Measurements from ENCODE around the gene ZNF433. TPM values are rescaled to one million over a fixed set of nuclear protein-coding genes. Genes with fewer than 3 reads are reported as not detected.
A peak's percentile ranks its signal among the peaks of the same experiment; 100 is the strongest.

ZNF433 gene
- total and polyA plus RNA-seq, 10 of the 15 experiments (the other 5 are each of a cell fraction or from before 2014, with no cell fraction given), result 0.79 to 2.9 (median 1.7) TPM

DNA sequence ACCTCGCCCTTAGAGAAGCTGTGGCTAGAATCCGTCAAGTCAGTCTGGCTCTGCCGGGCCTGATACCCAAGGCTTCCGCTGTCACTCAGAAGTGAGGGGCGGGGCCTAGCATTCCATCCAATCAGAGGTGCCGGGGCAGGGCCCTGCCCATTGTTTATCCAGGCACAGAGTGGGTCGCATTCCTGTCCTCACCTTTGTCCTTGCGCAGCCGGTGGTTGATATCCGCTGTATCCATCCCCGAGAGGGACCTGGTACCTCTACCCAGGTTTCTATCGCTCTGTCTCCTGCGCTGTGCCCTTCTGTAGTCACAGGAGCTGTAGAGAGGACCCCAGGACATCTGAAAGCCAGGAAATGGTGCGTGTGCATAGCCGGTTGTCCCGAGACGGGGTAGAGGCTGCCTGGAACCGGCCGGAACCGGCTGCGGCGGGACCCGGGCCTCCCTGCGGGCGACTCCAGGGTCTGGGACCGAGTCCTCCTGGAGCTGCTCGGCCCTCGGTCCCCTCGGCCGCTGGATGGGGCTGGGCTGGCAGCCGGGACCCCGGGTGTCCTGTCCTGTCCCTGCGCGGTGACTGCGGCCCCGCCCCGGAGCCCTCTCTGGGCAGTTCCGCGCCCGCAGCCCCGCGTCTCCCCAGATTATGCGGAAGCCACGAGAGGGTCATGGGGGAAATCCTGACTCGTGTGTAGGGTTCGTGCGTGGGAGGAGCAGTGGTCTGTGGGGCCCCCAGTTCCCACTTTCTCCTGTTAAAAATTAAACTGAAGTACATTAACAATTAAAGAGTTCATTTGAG lies 70.4 kb downstream of the ZNF433 start, which contains the start of gene ZNF763 (continued):
- TF ChIP-seq MLLT1 (IDR thresholded peaks at IDR 0.05) (no peak), SIX5 (IDR thresholded peaks at IDR 0.05; ENCODE audit: low read depth, low read length, severe bottlenecking) (no peak), PAX5 (IDR thresholded peaks at IDR 0.05; ENCODE audit: borderline replicate concordance, low read depth, low read length) (peak; percentile 54; the same call in 1 of the 2 replicates), RELA (IDR thresholded peaks at IDR 0.05; ENCODE audit: borderline replicate concordance, partially characterized antibody) (peak; percentile 34), ZNF622 (IDR thresholded peaks at IDR 0.05) (no peak), HDAC2 (IDR thresholded peaks at IDR 0.05) (no peak), POLR2AphosphoS2 (IDR thresholded peaks at IDR 0.05; ENCODE audit: low read depth, low read length) (peak; percentile 77), NBN (IDR thresholded peaks at IDR 0.05) (no peak), YY1 (IDR thresholded peaks at IDR 0.05; ENCODE audit: low read depth, low read length) (0 out of 2 replicates have a peak, but pooled peaks have one; percentile 5), TCF12 (IDR thresholded peaks at IDR 0.05; ENCODE audit: low read depth, low read length) (no peak), ZNF687 (IDR thresholded peaks at IDR 0.05) (no peak), IRF5 (IDR thresholded peaks at IDR 0.05; ENCODE audit: borderline replicate concordance) (no peak; the same call in 1 of the 2 replicates), ASH2L (IDR thresholded peaks at IDR 0.05; ENCODE audit: borderline replicate concordance, low read depth) (no peak), ELK1 (IDR thresholded peaks at IDR 0.05; ENCODE audit: low read depth, low read length) (no peak), TCF3 (IDR thresholded peaks at IDR 0.05; ENCODE audit: borderline replicate concordance, insufficient read depth, low read depth, low read length) (no peak), CREB1 (IDR thresholded peaks at IDR 0.05; ENCODE audit: low read depth) (no peak), CREM (IDR thresholded peaks at IDR 0.05; ENCODE audit: low read depth) (0 out of 2 replicates have a peak, but pooled peaks have one; percentile 17), TBL1XR1 (IDR thresholded peaks at IDR 0.05; ENCODE audit: low read depth, low read length) (peak; percentile 15; the same call in 1 of the 2 replicates), MXI1 (IDR thresholded peaks at IDR 0.05; ENCODE audit: low read depth, low read length) (peak; percentile 30; the same call in 1 of the 2 replicates)
- TF ChIP-seq, protein P1, sequence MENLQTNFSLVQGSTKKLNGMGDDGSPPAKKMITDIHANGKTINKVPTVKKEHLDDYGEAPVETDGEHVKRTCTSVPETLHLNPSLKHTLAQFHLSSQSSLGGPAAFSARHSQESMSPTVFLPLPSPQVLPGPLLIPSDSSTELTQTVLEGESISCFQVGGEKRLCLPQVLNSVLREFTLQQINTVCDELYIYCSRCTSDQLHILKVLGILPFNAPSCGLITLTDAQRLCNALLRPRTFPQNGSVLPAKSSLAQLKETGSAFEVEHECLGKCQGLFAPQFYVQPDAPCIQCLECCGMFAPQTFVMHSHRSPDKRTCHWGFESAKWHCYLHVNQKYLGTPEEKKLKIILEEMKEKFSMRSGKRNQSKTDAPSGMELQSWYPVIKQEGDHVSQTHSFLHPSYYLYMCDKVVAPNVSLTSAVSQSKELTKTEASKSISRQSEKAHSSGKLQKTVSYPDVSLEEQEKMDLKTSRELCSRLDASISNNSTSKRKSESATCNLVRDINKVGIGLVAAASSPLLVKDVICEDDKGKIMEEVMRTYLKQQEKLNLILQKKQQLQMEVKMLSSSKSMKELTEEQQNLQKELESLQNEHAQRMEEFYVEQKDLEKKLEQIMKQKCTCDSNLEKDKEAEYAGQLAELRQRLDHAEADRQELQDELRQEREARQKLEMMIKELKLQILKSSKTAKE (IDR thresholded peaks at IDR 0.05; ENCODE audit: low read depth, poor library complexity, severe bottlenecking), result peak; percentile 53

Data from GM12878 (cell line).